ENCODE measurements around the gene DNASE2B. TPM values are rescaled to one million over a fixed set of nuclear protein-coding genes. Genes with fewer than 3 reads are reported as not detected.

Gene DNASE2B
- total RNA-seq, 2 experiments from 2014 or later: not detected

Other genes starting within 250 kb of the DNASE2B start
- gene SAMD13, start 96.8 kb upstream of the DNASE2B start, total RNA-seq: under 1 TPM in 1 of 2 experiments, not detected in 1; 0.28 TPM
- 10 to 100 TPM; 37.8 to 39.7 TPM for gene RPF1, start 80.8 kb downstream of the DNASE2B start, total RNA-seq
- gene SPATA1, start 107.9 kb downstream of the DNASE2B start, total RNA-seq: 1 to 10 TPM; 4.0 to 4.7 TPM
- gene GNG5, start 108.1 kb downstream of the DNASE2B start, total RNA-seq: 100 to 1,000 TPM; 122 to 127 TPM
- 10 to 100 TPM; 27.2 to 28.1 TPM for gene CTBS, start 176.0 kb downstream of the DNASE2B start, total RNA-seq